Uterus (tissue), 4 donors: Measurements from ENCODE around the gene HOMEZ. TPM values are rescaled to one million over a fixed set of nuclear protein-coding genes. Genes with fewer than 3 reads are reported as not detected.

Experiments used
- DNase-seq, 2 donors: peaks; one replicate each; pipeline ENCODE4 v3.0.0-alpha.2; 2019 to 2020
- H3K27ac ChIP-seq, 2 donors: fragments of 200-600 bp; sonication (generic); 1 replicate in 1 of 2; 2 replicates in 1 of 2; pipeline ENCODE4 v1.5.1; 2016 to 2018
- H3K27me3 ChIP-seq, 2 donors: fragments of 200-600 bp; sonication (generic); one replicate each; pipeline ENCODE4 v1.5.1; 2018 to 2019; ENCODE audit warnings: control low read depth in 1 of 2
- H3K36me3 ChIP-seq, 2 donors: fragments of 200-600 bp; sonication (generic); one replicate each; pipeline ENCODE4 v1.5.1; 2019; ENCODE audit warnings: control low read depth in 1 of 2
- H3K4me1 ChIP-seq, 2 donors: fragments of 200-600 bp; sonication (generic); one replicate each; pipeline ENCODE4 v1.5.1; 2018 to 2019; ENCODE audit warnings: control low read depth in 1 of 2
- H3K4me3 ChIP-seq, 2 donors: fragments of 200-600 bp; sonication (generic); 1 replicate in 1 of 2; 2 replicates in 1 of 2; pipeline ENCODE4 v1.5.1; 2018 to 2019; ENCODE audit warnings: mild to moderate bottlenecking in 1 of 2
- H3K9me3 ChIP-seq, 2 donors: fragments of 200-600 bp; sonication (generic); one replicate each; pipeline ENCODE4 v1.5.1; 2019; ENCODE audit warnings: control low read depth in 1 of 2
- POLR2A ChIP-seq, 2 donors: fragments of 450-650 bp; IDR thresholded peaks; one replicate each; pipeline ENCODE4 v1.6.1; 2016; ENCODE audit warnings: antibody characterized with exemption in 2 of 2, mild to moderate bottlenecking in 1 of 2, moderate library complexity in 1 of 2
- intact Hi-C: fragments of 100-400 bp; cut with DNase I; formaldehyde crosslinking; loops from one replicate; pipeline ENCODE4 v1.15.1; 2023; ENCODE audit warnings: low total_unique reads
- total RNA-seq, 4 donors: library from RNA; depleted of rRNA in 3 of 4; stranded (reverse); fragments of >200 nt in 3 of 4; gene quantifications; one replicate each; pipeline versions ENCODE4 v1.1.0 to v1.2.4, GENCODE V29; 2014 to 2023
- TF ChIP-seq, protein P1 (sequence below), 4 experiments: fragments of 200-600 bp in 2 of 4; fragments of 450-650 bp in 2 of 4; sonication (generic) in 2 of 4; IDR thresholded peaks; one replicate each; pipeline ENCODE4 v1.5.1; 2016 to 2019; ENCODE audit warnings: antibody characterized with exemption in 4 of 4, mild to moderate bottlenecking in 2 of 4, moderate library complexity in 1 of 4
- donor health status: DM: yes; HTN: yes; CAD: no.

HOMEZ gene
- total RNA-seq, 4 donors from 2014 or later = 5.1 to 26.2 (median 11.4) TPM

DNA sequence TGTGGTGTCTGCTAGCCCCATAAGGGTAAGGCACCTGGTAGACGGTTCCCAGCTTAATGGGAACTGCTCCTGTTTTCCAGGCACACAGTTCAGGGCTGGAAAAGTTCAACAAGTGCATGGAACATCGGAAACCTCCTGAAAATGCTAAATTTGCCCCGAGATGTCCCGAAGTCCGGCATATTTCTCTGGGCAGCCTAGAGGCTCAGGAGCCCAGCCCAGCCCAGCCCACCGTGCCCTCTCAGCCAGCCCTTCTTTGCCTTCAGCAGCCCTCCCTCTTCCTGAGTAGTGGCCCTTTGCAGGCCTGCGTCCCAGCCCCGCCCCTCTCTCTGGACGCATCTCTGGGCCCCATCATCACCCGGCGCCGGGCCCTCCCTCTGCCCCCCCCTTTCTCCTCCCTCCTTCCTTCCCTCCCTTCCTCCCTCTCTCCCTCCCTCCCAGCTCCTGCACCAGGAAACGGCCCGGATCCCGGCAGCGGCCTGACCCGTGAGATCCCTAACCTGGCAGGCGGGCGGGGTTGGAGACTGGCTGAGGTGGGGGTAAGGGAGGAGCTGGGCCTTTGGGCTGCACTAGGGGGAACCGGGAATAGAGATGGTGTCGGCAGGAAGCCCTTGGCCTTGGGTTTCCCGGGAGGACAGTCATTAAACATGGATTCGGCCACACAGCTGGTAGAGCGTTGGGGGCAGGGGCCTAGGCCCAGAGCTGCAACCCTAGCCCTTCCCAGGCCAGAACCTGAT lies 20.6 kb upstream of the HOMEZ start, which contains the start of gene BCL2L2:
Gene BCL2L2 (plus strand): TSS at position 422 of the 734 bp plus-strand sequence. CDS start 935 bp downstream, outside the sequence.
- peaks cover 0 to 22% of the 10 kb centered on the region in 2 donors for H3K4me1 ChIP-seq
- no peaks in the 10 kb centered on the region for H3K27me3 ChIP-seq
- H3K9me3 ChIP-seq = no peaks in the 10 kb centered on the region
- intact Hi-C loops = no loop called here
- no peaks in the 10 kb centered on the region for H3K36me3 ChIP-seq
- H3K4me3 ChIP-seq = peak within 1 kb of the TSS; percentile 58 to 79
- peak; percentile 90 to 94 for DNase-seq
- H3K27ac ChIP-seq = peak within 1 kb of the TSS; percentile 86 to 88
- TF ChIP-seq POLR2A (IDR thresholded peaks at IDR 0.05) = peak; percentile 29 to 58
- TF ChIP-seq, protein P1, sequence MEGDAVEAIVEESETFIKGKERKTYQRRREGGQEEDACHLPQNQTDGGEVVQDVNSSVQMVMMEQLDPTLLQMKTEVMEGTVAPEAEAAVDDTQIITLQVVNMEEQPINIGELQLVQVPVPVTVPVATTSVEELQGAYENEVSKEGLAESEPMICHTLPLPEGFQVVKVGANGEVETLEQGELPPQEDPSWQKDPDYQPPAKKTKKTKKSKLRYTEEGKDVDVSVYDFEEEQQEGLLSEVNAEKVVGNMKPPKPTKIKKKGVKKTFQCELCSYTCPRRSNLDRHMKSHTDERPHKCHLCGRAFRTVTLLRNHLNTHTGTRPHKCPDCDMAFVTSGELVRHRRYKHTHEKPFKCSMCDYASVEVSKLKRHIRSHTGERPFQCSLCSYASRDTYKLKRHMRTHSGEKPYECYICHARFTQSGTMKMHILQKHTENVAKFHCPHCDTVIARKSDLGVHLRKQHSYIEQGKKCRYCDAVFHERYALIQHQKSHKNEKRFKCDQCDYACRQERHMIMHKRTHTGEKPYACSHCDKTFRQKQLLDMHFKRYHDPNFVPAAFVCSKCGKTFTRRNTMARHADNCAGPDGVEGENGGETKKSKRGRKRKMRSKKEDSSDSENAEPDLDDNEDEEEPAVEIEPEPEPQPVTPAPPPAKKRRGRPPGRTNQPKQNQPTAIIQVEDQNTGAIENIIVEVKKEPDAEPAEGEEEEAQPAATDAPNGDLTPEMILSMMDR (IDR thresholded peaks at IDR 0.05) = peak in 1 of 4 experiments; percentile 3

DNA sequence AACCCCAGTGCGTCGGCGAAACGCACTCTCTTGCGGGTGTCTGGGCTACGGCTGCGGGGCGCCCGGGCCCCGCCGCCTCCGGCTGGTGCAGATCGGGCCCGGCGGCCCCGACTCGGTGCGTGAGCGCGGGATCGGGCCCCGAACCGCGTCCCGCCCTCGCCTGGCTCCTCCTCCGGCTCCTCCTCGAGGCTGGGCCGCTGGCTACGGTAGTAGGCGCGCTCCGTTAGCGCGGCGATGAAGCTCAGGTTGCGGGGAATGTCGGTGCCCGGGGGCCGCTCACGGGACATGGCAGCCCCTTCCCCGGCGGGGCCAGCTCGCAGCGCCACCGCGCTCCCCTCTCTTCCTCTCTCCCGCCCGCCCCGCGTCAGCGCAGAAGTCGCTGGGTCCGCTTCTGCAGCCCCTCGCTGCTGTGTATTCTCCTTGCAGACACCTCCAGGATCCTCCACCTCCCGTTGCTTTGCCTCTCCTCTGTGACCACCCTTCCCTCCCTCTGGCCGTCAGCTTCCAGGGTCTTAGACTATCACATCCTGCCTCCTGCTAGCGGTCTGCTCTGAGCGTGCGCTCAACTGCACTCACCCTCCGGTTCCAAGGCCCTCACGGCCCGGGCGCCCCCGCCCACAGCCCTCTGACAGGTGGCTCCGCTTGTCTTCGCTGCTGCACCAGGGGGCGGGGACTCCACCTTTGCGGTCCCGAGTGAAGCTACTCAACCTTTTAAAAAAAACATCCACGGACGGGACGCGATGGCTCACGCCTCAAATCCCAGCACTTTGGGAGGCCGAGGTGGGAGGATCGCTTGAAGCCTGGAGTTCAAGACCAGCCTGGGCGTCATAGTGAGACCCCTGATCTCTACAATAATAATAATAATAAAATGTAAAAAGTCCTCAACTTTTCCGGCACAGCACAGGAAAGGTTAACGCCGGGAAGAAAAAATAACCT lies 16.6 kb upstream of the HOMEZ start, which contains the start of gene PPP1R3E:
Gene PPP1R3E (minus strand): TSS at position 570 of the 936 bp plus-strand sequence. CDS start 283 bp downstream, at position 287.
- Histone ChIP-seq H3K27ac (peak within 1 kb of the TSS; percentile 99), H3K4me1 (peaks cover 5 to 8% of the 10 kb centered on the region in 2 donors), H3K4me3 (peak within 1 kb of the TSS; percentile 68 to 71), H3K36me3 (no peaks in the 10 kb centered on the region), H3K9me3 (no peaks in the 10 kb centered on the region), H3K27me3 (no peaks in the 10 kb centered on the region)
- intact Hi-C loops = no loop called here
- peak; percentile 65 to 73 for DNase-seq
- no peak for TF ChIP-seq POLR2A (IDR thresholded peaks at IDR 0.05)
- TF ChIP-seq, protein P1 (IDR thresholded peaks at IDR 0.05) = no peak

DNA sequence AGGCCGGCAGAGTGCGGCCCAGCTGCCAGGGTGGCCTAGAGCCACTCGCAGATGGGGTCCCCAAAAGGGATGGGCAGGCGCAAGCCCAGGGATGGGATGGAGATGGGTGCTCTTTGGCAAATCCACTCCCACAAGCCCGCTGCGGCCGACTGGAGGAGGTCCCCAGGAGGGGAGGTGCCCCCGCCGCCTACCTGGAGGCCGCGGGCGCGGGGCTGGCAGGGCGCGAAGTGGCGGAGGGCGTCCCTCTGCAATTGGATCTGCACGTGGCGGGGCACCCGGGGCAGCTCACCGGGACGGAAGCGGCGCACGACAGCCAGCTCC lies 16.0 kb upstream of the HOMEZ start:
- H3K27me3 ChIP-seq = no peaks in the 10 kb centered on the region
- H3K36me3 ChIP-seq = no peaks in the 10 kb centered on the region
- H3K9me3 ChIP-seq = no peaks in the 10 kb centered on the region
- DNase-seq = no peak
- H3K27ac ChIP-seq = peak overlapping the region; percentile 99
- peak; percentile 81 to 92 for TF ChIP-seq POLR2A (IDR thresholded peaks at IDR 0.05)
- TF ChIP-seq, protein P1 (IDR thresholded peaks at IDR 0.05) = no peak
- H3K4me3 ChIP-seq = peak overlapping the region; percentile 68 to 71
- H3K4me1 ChIP-seq = peaks cover 5 to 6% of the 10 kb centered on the region in 2 donors
- intact Hi-C loops = no loop called here

DNA sequence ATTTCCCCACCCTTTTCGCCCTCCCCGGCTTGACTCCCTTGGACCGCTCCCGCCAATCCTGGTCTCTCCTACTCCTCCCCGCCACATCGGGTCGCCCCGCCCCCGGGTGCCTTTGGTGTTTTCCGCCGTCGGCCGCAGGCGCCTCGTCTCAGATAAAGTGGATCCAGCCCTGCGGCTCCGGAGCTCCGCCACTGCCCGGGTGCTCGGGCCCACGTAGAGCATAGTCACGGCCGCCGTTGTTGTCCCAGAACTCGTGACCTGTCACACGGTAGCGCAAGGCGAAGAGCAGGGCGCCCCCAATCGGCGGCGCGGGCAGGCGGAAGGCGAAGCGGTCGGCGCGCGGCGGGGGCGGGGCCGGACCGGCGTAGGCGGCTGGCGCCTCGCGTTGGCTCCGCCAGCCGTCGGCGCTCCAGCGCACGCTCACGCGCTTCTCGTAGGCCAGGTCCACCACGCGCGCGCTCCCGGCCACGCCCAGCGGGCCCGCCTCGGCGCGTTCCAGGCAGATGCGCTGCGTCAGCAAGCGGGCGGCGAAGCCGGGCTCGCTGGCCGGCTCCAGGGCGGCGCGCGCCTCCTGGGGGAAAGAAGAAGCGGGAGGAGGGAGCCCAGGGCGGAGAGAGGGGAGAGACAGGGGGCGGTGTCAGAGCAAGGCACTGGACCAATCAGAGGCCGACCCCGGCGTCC lies 15.5 kb upstream of the HOMEZ start:
- peak; percentile 56 to 87 for TF ChIP-seq POLR2A (IDR thresholded peaks at IDR 0.05)
- TF ChIP-seq, protein P1 (IDR thresholded peaks at IDR 0.05) = peak; percentile 53 to 95 (median 86)
- peaks cover 5 to 6% of the 10 kb centered on the region in 2 donors for H3K4me1 ChIP-seq
- no peaks in the 10 kb centered on the region for H3K27me3 ChIP-seq
- intact Hi-C loops = no loop called here
- no peaks in the 10 kb centered on the region for H3K9me3 ChIP-seq
- H3K4me3 ChIP-seq = peak overlapping the region; percentile 68 to 71
- H3K36me3 ChIP-seq = no peaks in the 10 kb centered on the region
- peak; percentile 97 to 99 for DNase-seq
- H3K27ac ChIP-seq = peak overlapping the region; percentile 99
